CD4-positive, alpha-beta T cell treated with Interleukin-15 for 4 hours (primary cell): ENCODE data around the gene OR14C36.
"Not testable (repeated sequence)": the region's sequence is repeated elsewhere in the genome, so short reads cannot be mapped to it uniquely, and the experiment has no call there.

Experiments used
- DNase-seq: peaks from one replicate; pipeline ENCODE4 v3.0.0-alpha.2; 2020; ENCODE audit warnings: low spot score

The OR14C36 gene

GRCh38 chr1:248348475-248348874 lies at the start of gene OR14C36:
Gene OR14C36 (plus strand): TSS chr1:248348775. CDS start chr1:248348775, 0 bp downstream.
- DNase-seq, result no peak

DNA sequence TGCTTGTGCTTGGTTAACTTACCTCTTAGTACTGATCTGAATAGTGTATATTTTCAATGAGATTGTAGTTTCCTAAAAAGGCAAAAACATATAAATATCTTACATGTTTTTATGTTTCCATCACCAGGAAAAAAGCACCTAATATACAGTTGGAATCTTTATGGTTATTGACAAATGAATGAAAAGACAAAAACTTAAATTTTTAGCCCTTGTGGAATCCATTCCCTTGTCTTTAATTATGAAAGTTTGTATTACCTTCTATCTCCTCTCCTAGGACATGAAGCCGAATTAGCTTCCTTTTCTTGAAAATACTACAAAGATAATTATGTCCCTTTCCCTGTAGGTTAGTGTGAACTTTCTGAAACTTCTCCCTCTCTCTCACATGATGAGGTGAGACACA lies 45.3 kb upstream of the OR14C36 start, which contains the start of gene OR2T12:
Gene OR2T12 (minus strand): TSS at position 101 of the 400 bp plus-strand sequence. CDS start 7,846 bp downstream, outside the sequence.
- DNase-seq, result no peak

DNA sequence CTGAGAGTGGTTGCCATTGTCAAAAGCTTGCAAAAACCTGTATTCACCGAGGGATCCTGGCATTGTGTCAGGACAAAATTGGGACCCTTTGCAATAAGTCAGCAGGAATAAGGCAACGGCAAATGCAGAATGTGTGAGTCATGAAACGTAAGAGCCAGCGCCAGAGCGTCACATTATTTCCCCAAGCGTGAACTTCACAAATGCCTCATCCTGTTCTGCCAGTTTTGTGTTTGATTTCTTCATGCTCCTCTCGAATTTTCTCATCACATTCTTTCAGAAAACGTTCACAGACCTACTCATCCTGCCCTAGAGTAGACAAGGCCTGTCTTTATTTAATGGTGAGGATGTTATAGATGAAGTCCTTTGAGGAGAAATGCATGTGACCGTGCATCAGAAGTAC lies 42.9 kb upstream of the OR14C36 start:
- DNase-seq, result not testable (repeated sequence)

DNA sequence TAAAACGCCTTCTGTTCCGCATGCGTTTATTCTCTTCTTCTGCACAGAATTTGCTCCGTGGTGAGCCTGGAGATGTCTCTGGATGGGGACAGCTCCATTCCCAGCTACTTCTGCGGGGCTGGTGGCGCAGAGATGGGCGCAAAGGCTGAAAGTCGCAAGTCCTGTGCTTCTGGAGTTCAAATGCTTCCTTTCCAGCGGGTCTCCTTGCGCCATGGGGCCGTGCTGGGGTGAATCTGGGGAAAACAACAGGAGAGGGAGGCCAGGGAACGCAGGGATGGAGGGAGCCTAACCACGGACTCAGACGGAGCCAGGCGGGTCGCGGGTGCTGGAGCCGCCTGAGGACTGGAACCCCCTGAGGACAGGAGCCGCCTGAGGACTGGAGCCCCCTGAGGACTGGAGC lies 42.5 kb upstream of the OR14C36 start:
- DNase-seq, result no peak

DNA sequence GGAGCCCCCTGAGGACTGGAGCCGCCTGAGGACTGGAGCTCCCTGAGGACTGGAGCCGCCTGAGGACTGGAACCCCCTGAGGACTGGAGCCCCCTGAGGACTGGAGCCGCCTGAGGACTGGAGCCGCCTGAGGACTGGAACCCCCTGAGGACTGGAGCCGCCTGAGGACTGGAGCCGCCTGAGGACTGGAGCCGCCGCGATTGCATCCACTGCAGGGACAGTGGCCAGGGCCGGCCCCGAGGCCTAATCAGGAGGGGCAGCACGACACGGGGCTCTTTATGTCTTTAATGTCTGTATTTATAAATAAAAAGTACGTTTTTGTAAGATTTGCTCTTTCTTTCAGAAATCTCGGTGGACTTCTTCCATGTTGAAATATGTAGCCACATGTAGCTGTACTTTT lies 41.8 kb upstream of the OR14C36 start:
- DNase-seq, result not testable (repeated sequence)

- DNase-seq, result no peak
Observed at GRCh38 chr1:248316796-248317195, 31.8 kb upstream of the OR14C36 start.

DNA sequence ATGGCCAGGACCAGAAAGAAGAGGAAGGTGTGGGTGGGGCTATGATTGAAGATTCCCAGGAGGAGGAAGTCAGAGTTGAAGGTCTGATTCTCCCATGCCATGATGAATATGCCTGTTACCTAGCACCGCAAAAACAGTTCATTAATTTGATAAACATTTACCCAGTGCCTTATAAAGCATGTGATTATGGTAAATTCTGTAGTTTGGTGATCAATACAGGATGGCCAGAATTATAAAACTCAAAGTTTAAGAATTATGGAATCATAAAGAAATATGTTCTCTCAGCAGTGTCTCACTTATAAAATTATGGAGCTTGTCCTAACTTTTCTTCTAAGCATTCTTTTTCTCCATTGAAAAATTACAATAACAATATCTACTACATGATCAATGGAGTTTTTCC lies 24.1 kb upstream of the OR14C36 start, which contains the start of gene OR2M7:
Gene OR2M7 (minus strand): TSS at position 101 of the 400 bp plus-strand sequence. CDS start 0 bp downstream, at position 101.
- DNase-seq, result no peak

DNA sequence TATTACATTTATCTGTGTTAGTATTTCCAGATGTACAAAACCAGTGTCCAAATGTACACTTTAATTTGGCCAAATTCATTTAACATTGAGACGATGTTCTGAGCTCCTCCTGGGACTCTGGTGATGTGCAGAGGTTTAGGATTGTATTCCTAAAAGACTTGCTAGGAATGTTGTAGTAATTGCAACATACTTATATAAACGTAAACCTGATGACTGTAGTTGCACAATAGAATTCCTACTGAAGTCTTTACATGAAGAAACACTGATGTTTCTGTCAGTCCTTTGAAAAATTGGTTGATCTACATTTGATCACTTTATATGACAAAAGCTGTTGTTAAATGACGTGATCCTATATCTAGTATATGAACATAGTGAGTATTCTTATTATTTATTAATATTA lies 5.1 kb upstream of the OR14C36 start:
- no peak for DNase-seq

GRCh38 chr1:248359415-248359814 lies 10.8 kb downstream of the OR14C36 start:
- no peak for DNase-seq

DNA sequence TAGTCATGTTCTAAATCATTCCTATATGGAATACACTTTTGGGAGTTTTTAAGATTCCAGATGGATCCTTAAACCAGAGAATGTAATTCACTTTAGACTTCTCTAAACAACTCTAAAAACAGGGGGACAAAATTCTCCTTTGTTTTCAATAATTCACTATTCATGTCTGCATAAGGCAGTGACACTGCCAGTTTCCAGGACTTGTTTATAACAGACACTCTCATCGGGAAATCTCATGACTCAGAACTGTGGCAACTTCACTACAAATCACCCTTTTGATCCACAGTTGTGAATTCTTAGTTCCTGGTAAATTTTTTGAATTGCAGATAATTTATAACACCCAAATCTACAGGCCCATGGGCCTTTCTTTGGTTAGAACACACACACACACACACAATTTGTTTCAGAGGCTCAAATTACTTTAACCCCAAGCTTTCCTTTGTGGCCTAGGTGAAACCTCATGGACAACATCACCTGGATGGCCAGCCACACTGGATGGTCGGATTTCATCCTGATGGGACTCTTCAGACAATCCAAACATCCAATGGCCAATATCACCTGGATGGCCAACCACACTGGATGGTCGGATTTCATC lies 12.6 kb downstream of the OR14C36 start, which contains the start of gene OR2T4:
Gene OR2T4 (plus strand): TSS at position 545 of the 595 bp plus-strand sequence. CDS start 0 bp downstream, at position 545.
- no peak for DNase-seq

GRCh38 chr1:248366609-248367008 lies 18.0 kb downstream of the OR14C36 start:
- no peak for DNase-seq

GRCh38 chr1:248372394-248372793 lies 23.8 kb downstream of the OR14C36 start:
- no peak for DNase-seq

DNA sequence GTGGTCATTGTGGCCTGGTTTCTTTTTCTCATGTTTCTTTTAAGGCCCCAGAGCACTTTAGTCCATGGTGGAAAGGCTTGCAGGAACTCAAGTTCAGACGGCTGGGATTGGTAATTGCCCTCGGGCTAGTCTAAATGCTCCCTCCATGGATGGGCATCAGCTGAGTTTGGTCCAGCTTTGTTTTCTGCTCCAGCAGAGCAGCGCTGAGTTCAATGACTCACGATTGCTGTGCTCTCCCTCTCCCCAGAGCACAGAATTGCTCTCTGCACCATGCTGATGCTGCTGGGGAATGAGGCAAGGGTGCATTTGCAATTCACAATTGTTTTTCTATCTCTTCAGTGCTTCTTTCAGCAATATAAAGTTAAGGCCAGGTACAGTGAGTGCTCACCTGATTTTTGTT lies 25.2 kb downstream of the OR14C36 start:
- DNase-seq, result no peak

DNA sequence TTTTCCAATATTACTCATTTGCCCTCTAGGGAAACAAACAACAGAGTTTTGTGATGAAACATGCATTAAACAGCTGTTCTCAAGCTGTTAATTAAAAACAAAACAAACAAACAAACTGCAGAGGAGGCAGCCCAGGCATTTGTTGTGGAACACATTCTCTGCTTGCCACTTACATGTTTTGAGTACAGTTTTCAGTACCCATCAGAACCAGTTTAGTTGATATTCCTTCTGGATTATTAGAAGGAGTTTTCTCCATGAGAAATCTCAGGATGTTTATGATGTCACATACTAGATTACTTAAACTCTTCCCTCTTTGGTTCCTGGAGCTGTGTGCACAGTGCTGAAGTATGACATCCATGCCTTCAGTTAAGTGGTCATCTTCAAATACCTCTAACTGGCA lies 26.9 kb downstream of the OR14C36 start, which contains the start of gene OR2T6:
Gene OR2T6 (plus strand): TSS at position 301 of the 400 bp plus-strand sequence. CDS start 11,863 bp downstream, outside the sequence.
- DNase-seq, result no peak

DNA sequence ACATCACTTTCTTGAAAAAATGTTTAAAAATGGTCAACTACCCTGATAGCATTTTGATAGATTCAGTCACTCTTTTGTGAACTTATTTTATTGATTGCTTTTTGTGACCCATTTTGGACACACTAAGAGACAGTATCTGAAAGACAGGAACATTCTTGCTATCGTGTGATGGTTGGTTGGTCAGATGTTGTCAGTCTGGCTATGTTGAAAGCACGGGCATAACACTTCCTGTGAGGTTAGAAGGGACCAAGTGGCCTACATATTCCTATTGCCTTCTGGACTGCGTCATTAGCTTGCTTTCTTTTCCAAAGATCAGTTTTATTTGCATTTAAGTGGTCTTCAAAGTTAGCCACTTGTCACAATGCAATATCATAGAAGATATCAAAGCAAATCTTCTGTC lies 28.3 kb downstream of the OR14C36 start:
- DNase-seq, result no peak

DNA sequence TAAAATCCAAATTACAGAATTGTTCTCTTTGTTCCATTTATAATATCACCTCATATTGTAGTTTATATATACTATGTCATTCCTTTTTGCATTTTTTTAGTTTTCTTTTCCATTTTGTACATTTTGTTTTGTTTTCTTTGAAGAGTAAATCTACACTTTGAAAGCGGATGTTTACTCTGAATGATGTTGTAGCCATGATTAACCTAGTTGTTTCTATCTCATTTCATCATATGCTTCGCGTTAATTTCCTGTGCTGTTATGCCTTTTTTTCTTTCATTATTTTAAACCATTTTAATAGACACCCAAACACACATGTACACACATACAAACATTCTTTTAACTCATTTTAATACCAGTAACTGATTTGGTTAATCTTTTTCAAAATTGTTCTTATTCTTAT lies 32.3 kb downstream of the OR14C36 start:
- DNase-seq, result no peak

- no peak for DNase-seq
Observed at GRCh38 chr1:248388426-248388825, 39.9 kb downstream of the OR14C36 start.

DNA sequence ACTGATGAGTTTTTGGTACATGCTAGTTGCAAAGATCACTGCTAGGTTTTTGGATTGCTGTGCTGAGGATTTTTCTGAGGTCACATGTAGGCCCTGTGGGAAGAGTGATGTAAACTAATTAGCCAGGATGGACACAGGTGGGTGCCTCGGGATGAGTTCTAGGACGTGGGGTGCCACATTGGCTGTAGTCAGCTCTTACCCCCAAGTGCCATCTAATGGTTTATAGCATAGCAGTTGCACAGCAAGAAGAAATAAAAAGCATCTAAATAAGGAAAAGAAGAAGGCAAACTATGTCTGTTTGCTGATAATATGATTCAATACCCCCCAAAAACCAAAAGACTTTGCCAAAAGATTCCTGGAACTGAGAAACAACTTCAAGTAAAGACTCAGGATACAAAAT lies 44.5 kb downstream of the OR14C36 start:
- no peak for DNase-seq
